Measurements from ENCODE around the gene SLC38A10.

DNA sequence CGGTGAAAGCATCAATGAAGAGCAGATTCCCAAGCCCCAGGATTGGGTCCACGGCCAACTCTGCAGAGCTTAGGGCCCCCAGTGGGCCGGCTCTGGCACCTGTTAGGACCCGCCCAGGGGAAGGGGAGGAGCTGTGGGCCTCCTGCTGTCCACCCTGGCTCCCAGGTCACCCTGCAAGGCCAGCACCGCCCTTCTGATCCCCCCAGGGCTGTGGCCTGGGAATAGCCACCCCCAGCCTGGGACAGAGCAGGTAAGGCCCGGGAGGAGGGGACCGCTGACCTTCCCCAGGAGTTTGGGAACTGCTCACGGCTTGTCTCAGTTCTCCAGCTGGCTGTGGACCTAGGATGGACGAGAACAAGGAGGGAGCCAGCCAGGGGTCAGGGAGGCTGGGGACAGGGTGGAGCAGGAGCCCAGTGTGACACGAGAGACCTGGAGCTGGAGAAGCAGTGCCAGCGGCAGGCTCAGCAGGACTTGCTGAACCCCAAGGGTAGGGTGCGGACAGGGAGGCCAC, 39.3 kb upstream of the SLC38A10 start:
- TF ChIP-seq, protein P1, sequence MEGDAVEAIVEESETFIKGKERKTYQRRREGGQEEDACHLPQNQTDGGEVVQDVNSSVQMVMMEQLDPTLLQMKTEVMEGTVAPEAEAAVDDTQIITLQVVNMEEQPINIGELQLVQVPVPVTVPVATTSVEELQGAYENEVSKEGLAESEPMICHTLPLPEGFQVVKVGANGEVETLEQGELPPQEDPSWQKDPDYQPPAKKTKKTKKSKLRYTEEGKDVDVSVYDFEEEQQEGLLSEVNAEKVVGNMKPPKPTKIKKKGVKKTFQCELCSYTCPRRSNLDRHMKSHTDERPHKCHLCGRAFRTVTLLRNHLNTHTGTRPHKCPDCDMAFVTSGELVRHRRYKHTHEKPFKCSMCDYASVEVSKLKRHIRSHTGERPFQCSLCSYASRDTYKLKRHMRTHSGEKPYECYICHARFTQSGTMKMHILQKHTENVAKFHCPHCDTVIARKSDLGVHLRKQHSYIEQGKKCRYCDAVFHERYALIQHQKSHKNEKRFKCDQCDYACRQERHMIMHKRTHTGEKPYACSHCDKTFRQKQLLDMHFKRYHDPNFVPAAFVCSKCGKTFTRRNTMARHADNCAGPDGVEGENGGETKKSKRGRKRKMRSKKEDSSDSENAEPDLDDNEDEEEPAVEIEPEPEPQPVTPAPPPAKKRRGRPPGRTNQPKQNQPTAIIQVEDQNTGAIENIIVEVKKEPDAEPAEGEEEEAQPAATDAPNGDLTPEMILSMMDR (IDR thresholded peaks at IDR 0.05), result no peak
- TF ChIP-seq POLR2AphosphoS5 (IDR thresholded peaks at IDR 0.05; ENCODE audit: insufficient read depth in 1 of 2, low read depth in 1 of 2), result no peak
